ENCODE data around the gene DNAJC16.

DNA sequence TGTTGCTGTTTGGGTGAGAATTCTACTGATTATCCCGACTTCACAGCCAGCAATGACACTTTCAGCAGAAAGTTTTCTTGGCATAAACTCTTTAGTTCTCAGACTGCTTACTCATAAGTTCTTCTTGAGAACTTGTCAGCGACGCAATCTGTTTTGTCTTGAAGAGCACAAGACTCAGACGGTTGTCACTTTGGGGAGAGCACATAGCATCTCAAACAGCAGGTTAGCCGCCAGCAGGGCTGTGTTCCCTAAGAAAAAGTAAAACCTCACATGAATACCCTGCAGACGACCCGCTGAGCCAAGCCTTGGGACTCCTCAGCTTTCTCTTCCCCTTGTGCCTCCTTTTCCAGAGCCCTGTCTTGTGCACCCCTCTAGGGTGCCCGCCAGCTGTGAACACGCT is 46.8 kb downstream of the DNAJC16 start:
- no peak for TF ChIP-seq POLR2AphosphoS5 (IDR thresholded peaks at IDR 0.05; ENCODE audit: low read depth, low read length)
- no peak for TF ChIP-seq SIN3A (IDR thresholded peaks at IDR 0.05; ENCODE audit: borderline replicate concordance, insufficient read depth, low read length)
- TF ChIP-seq, protein P1, sequence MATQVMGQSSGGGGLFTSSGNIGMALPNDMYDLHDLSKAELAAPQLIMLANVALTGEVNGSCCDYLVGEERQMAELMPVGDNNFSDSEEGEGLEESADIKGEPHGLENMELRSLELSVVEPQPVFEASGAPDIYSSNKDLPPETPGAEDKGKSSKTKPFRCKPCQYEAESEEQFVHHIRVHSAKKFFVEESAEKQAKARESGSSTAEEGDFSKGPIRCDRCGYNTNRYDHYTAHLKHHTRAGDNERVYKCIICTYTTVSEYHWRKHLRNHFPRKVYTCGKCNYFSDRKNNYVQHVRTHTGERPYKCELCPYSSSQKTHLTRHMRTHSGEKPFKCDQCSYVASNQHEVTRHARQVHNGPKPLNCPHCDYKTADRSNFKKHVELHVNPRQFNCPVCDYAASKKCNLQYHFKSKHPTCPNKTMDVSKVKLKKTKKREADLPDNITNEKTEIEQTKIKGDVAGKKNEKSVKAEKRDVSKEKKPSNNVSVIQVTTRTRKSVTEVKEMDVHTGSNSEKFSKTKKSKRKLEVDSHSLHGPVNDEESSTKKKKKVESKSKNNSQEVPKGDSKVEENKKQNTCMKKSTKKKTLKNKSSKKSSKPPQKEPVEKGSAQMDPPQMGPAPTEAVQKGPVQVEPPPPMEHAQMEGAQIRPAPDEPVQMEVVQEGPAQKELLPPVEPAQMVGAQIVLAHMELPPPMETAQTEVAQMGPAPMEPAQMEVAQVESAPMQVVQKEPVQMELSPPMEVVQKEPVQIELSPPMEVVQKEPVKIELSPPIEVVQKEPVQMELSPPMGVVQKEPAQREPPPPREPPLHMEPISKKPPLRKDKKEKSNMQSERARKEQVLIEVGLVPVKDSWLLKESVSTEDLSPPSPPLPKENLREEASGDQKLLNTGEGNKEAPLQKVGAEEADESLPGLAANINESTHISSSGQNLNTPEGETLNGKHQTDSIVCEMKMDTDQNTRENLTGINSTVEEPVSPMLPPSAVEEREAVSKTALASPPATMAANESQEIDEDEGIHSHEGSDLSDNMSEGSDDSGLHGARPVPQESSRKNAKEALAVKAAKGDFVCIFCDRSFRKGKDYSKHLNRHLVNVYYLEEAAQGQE (IDR thresholded peaks at IDR 0.05; ENCODE audit: insufficient read depth in 1 of 2, low read depth in 2 of 2, low read length in 2 of 2): no peak
- TF ChIP-seq TAF1 (IDR thresholded peaks at IDR 0.05; ENCODE audit: borderline replicate concordance, insufficient read depth, low read length): no peak
- no peak for TF ChIP-seq FOXP2 (optimal IDR thresholded peaks at IDR 0.05; ENCODE audit: borderline replicate concordance, extremely low read depth, extremely low read length, insufficient read depth)

Measured in PFSK-1 (cell line).